ENCODE measurements around the gene HOXA3.
A peak's percentile ranks its signal among the peaks of the same experiment; 100 is the strongest.

The HOXA3 gene

DNA sequence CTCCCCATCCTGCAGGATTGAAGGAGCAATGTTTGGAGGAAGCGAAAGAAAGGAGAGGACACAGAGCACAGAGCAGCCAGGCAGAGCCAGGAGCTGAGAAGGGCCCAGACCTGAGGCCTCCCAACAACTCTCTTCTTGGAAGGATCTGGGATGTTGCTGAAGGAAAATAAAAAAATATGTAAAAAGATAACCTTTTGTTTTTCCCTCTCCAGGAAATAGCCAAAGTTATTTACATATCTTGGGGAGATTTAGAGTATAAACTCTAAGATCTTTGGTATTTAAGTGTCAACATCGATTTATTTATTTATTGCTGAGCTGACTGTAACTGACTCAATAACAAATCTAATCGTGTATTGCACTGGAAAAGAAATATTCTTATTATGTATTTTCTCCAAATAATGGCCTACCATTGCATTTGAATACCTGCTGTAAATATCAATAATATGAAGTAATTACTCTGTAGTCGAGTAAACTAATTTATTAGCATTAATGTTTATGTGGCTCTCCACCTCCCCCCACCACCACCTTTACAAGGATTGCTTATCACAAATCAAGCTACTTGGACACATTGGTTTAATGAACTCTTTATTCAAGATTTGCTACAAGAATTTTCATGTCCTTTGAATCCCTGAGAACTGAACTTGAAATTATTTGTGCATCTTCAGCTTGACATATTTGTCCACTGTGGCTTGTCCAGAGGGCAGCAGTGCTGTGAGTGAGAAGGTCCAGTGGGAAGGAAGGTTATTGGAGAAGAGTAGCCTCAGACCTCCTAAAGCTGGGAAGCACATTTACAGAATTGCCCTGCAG, 34.5 kb upstream of the HOXA3 start:
- no peak for TF ChIP-seq ARNTL (CRISPR knock-in tag; IDR thresholded peaks at IDR 0.05; ENCODE audit: borderline replicate concordance, low read depth)
- TF ChIP-seq ZNF8 (CRISPR knock-in tag; IDR thresholded peaks at IDR 0.05), result no peak
- TF ChIP-seq ZNF70 (CRISPR knock-in tag; IDR thresholded peaks at IDR 0.05), result no peak
- no peak for TF ChIP-seq ZNF565 (CRISPR knock-in tag; conservative IDR thresholded peaks at IDR 0.05; ENCODE audit: low read depth)
- TF ChIP-seq ZFP30 (CRISPR knock-in tag; IDR thresholded peaks at IDR 0.05), result no peak
- TF ChIP-seq PPARA (CRISPR knock-in tag; IDR thresholded peaks at IDR 0.05; ENCODE audit: borderline replicate concordance), result no peak
- no peak for ATAC-seq

DNA sequence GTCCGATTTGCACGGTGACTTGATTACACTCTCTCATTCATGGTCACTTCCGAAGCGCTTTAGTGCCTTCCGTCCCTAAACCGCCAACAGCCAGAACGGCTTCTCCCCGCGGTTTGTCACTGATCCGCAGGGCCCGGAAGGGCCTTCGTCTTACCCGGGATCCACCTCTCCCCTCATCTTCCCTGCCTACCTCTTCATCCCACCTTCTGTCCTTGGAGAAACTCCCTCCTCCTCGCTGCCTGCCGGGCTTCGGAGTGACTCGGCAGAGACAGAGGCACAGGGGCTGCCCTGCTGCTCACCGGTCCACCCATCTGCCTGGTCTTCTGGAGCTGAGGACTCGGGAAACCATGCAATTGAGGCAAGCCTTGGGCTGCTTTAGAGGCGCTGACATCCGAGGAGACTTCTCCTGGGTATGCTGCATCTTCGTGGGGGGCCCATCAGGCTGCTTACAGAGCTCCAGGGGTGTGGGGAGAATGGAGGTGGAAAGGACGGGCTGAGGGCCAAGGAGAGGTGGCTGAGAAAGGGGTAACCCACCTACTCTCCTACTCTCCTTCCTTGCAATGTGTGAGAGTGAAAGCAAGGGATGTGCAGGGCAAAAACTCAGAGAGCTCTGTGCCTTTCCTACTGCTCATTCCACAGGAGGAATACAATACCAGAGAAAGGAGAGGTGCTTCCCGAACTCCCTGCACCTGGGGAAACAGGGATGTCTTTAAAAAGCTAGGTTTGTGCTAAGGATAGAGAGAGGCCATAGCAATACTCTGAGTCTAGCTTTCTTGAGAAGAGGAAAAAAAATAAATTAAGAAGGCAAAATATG, 33.7 kb upstream of the HOXA3 start:
- TF ChIP-seq BACH2 (CRISPR knock-in tag; IDR thresholded peaks at IDR 0.05; ENCODE audit: borderline replicate concordance), result no peak
- no peak for TF ChIP-seq PPARA (CRISPR knock-in tag; IDR thresholded peaks at IDR 0.05; ENCODE audit: borderline replicate concordance)
- no peak for TF ChIP-seq ESRRG (CRISPR knock-in tag; IDR thresholded peaks at IDR 0.05)
- TF ChIP-seq TCF4 (CRISPR knock-in tag; IDR thresholded peaks at IDR 0.05; ENCODE audit: borderline replicate concordance), result no peak
- TF ChIP-seq GLIS3 (CRISPR knock-in tag; IDR thresholded peaks at IDR 0.05), result no peak
- ATAC-seq, result 0 out of 3 replicates have a peak, but pooled peaks have one; percentile 2

DNA sequence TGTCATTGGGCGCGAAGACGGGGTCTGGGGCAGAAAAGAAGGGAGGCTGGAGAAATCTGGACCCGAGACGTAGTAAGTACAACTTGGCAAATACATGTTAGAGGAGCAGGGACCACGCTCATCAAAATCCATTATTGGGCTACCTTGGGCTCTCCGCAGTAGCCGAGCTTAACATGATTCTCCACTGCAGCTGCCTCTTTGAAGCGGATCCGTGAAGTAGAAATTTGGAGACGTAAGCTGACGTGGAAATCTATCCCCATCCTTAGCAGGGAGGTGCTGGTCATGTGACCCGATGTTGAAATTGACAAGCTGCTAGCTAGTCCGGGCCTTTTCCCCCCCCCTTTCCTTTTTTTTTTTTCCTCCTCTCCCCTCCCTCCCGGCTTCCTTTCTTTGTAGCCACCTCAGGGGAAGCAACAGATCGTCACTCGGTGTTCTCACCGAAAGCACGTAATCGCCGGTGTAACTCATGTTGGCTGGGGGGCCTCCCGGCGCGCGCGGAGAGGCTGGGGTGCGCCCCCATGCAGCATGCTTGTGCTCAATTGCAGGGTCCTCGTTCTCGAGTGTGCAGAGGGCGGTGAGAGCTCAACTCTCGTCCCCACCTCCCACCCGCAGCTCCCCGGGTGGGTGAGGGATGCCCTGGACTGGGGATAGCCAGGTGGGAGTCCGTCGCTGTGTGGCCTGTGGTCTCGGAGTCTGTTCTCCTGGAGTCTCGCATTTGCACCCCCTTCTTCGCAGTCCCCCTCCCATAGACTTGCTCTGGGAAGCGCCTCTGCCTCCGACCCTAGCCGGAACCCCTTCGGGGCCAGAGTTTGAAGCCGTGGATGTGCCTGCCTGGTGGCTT, 32.9 kb upstream of the HOXA3 start, which contains the start of gene HOXA11:
Gene HOXA11, minus strand, starts transcription at position 220 of the 841 bp plus-strand sequence. Its CDS starts 88 bp downstream, at position 132.
- TF ChIP-seq GLIS3 (CRISPR knock-in tag; IDR thresholded peaks at IDR 0.05) (no peak), ZNF8 (CRISPR knock-in tag; IDR thresholded peaks at IDR 0.05) (no peak), PATZ1 (CRISPR knock-in tag; IDR thresholded peaks at IDR 0.05; ENCODE audit: borderline replicate concordance) (no peak), TCF4 (CRISPR knock-in tag; IDR thresholded peaks at IDR 0.05; ENCODE audit: borderline replicate concordance) (no peak), ZC3H10 (CRISPR knock-in tag; IDR thresholded peaks at IDR 0.05) (no peak), ISL1 (CRISPR knock-in tag; IDR thresholded peaks at IDR 0.05) (no peak), BACH2 (CRISPR knock-in tag; IDR thresholded peaks at IDR 0.05; ENCODE audit: borderline replicate concordance) (no peak)
- TF ChIP-seq, protein P1, sequence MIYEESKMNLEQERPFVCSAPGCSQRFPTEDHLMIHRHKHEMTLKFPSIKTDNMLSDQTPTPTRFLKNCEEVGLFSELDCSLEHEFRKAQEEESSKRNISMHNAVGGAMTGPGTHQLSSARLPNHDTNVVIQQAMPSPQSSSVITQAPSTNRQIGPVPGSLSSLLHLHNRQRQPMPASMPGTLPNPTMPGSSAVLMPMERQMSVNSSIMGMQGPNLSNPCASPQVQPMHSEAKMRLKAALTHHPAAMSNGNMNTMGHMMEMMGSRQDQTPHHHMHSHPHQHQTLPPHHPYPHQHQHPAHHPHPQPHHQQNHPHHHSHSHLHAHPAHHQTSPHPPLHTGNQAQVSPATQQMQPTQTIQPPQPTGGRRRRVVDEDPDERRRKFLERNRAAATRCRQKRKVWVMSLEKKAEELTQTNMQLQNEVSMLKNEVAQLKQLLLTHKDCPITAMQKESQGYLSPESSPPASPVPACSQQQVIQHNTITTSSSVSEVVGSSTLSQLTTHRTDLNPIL (CRISPR knock-in tag; IDR thresholded peaks at IDR 0.05; ENCODE audit: low read depth), result no peak
- no peak for ATAC-seq

DNA sequence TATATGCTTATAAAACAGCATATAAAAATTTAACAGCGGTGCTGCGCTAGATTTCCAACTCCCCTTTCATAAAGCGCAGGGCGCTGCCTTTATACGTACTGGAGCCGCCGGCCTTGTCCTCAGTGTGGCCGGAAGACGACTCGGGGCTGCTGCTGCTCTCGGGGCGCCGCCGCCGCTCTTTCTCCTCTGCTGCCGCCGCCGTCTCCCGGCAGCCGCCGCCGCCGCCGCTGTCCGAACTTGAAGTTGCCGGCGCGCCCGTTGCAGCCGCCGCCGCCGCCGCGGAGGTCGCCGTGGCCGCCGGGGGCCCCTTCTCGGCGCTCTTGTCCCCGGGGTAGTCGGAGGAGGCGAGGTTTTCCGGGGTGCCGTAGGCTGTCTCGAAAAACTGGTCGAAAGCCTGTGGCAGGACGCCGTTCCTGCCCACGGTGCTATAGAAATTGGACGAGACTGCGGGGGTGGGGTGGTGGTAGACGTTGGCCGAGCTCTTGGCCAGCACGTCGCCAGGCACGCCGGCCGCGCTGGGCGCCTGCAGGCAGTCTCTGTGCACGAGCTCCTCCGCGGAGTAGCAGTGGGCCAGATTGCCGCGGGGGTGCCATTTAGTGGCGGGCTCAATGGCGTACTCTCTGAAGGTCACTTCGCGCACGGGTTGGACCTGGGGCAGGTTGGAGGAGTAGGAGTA, 32.1 kb upstream of the HOXA3 start:
- ATAC-seq, result peak; percentile 14; the same call in 2 of the 3 replicates
- TF ChIP-seq ESRRG (CRISPR knock-in tag; IDR thresholded peaks at IDR 0.05) (no peak), POU6F1 (CRISPR knock-in tag; IDR thresholded peaks at IDR 0.05; ENCODE audit: borderline replicate concordance, low read depth) (no peak), SNAI2 (CRISPR knock-in tag; IDR thresholded peaks at IDR 0.05) (no peak), GLIS3 (CRISPR knock-in tag; IDR thresholded peaks at IDR 0.05) (no peak), ZNF8 (CRISPR knock-in tag; IDR thresholded peaks at IDR 0.05) (no peak), ZNF70 (CRISPR knock-in tag; IDR thresholded peaks at IDR 0.05) (no peak), ZFP30 (CRISPR knock-in tag; IDR thresholded peaks at IDR 0.05) (no peak), ARNTL (CRISPR knock-in tag; IDR thresholded peaks at IDR 0.05; ENCODE audit: borderline replicate concordance, low read depth) (no peak), PPARA (CRISPR knock-in tag; IDR thresholded peaks at IDR 0.05; ENCODE audit: borderline replicate concordance) (no peak), ISL1 (CRISPR knock-in tag; IDR thresholded peaks at IDR 0.05) (no peak), ZC3H10 (CRISPR knock-in tag; IDR thresholded peaks at IDR 0.05) (no peak), CSDC2 (CRISPR knock-in tag; IDR thresholded peaks at IDR 0.05) (no peak), TCF4 (CRISPR knock-in tag; IDR thresholded peaks at IDR 0.05; ENCODE audit: borderline replicate concordance) (no peak), BACH2 (CRISPR knock-in tag; IDR thresholded peaks at IDR 0.05; ENCODE audit: borderline replicate concordance) (no peak), TSHZ2 (CRISPR knock-in tag; IDR thresholded peaks at IDR 0.05) (no peak)
- TF ChIP-seq, protein P1 (CRISPR knock-in tag; IDR thresholded peaks at IDR 0.05; ENCODE audit: low read depth), result no peak
